Nephron progenitor cell (in vitro differentiated cells): ENCODE results near the gene ABCF3.

Experiments
- DNase-seq: peaks from one replicate; pipeline ENCODE4 v3.0.0; 2021
- H3K27ac Mint-ChIP-seq: 2 replicates; pipeline ENCODE4 v1.8.0; 2021; ENCODE audit warnings: mild to moderate bottlenecking, moderate library complexity, mixed read lengths
- H3K27me3 Mint-ChIP-seq: 2 replicates; pipeline ENCODE4 v1.8.0; 2021; ENCODE audit warnings: mild to moderate bottlenecking, low read depth, mixed read lengths; ENCODE audit not compliant: poor library complexity
- H3K36me3 Mint-ChIP-seq: 2 replicates; pipeline ENCODE4 v1.8.0; 2021; ENCODE audit warnings: low read depth, mixed read lengths
- H3K4me1 Mint-ChIP-seq: 2 replicates; pipeline ENCODE4 v1.8.0; 2021; ENCODE audit warnings: mixed read lengths
- H3K4me3 Mint-ChIP-seq: 2 replicates; pipeline ENCODE4 v1.8.0; 2021; ENCODE audit warnings: mild to moderate bottlenecking, moderate library complexity, mixed read lengths
- H3K9me3 Mint-ChIP-seq: 2 replicates; pipeline ENCODE4 v1.8.0; 2021; ENCODE audit warnings: mild to moderate bottlenecking, moderate library complexity, mixed read lengths
- TF ChIP-seq, protein P1 (sequence below): fragments of 200-600 bp; sonication (generic); IDR thresholded peaks from 2 replicates; pipeline ENCODE4 v1.5.0; 2021; ENCODE audit warnings: antibody characterized with exemption

Gene ABCF3

DNA sequence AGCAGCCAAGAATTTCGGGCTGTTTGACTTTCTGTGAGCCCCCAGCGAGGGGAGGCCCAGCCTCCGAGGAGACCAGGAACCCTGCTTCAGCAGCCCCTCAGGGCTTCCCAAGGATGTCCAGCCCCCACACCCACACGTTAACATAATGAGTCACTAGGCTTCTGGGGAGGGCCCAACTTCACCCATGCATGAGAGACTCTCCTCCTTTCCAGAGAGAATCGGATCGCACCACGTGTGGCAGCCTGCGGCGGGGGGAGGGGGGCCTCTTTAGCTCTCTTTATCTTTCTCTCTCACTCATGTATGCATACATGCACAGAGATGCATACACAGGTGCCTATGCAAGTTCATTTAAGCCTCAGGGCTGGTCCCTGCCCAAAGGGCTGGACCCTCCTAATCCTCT, 14.4 kb upstream of the ABCF3 start:
- peaks cover 38% of the 10 kb centered on the region for H3K36me3 Mint-ChIP-seq
- H3K27ac Mint-ChIP-seq = peak overlapping the region; percentile 92
- H3K27me3 Mint-ChIP-seq = peaks cover 4% of the 10 kb centered on the region
- DNase-seq = no peak
- H3K4me1 Mint-ChIP-seq = peaks cover 28% of the 10 kb centered on the region
- TF ChIP-seq, protein P1, sequence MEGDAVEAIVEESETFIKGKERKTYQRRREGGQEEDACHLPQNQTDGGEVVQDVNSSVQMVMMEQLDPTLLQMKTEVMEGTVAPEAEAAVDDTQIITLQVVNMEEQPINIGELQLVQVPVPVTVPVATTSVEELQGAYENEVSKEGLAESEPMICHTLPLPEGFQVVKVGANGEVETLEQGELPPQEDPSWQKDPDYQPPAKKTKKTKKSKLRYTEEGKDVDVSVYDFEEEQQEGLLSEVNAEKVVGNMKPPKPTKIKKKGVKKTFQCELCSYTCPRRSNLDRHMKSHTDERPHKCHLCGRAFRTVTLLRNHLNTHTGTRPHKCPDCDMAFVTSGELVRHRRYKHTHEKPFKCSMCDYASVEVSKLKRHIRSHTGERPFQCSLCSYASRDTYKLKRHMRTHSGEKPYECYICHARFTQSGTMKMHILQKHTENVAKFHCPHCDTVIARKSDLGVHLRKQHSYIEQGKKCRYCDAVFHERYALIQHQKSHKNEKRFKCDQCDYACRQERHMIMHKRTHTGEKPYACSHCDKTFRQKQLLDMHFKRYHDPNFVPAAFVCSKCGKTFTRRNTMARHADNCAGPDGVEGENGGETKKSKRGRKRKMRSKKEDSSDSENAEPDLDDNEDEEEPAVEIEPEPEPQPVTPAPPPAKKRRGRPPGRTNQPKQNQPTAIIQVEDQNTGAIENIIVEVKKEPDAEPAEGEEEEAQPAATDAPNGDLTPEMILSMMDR = no peak
- H3K4me3 Mint-ChIP-seq = no peak overlapping the region
- no peaks in the 10 kb centered on the region for H3K9me3 Mint-ChIP-seq

DNA sequence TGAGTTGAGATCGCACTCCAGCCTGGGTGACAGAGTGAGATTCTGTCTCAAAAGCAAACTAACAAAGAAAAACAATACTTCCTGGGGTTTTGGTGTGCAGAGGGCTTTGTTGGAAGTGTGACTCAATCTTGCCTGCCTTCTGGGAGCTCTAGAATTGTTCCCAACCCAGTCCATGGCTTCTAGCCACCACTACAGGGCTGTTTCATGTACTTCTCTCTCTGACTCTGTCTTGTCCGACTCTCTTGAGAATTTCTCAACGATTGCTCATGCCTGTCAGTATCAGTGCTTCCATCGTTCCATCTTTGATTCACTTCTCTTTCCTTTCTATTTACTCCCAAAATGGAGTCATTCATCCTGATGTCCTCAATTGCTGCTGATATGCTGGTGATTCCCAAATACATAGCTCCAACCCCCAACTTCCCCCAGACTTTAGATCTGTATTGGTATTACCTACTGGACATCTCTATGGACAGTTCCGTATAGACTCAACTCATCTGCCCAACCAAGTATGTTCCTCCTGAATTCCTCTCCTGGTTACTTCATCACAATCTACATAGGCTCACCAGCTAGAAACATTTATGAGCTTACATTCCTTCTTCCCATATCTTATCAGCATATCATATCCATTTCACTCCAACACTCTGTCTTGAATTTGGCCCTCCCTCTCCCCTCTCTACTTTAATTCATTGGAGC, 13.2 kb upstream of the ABCF3 start:
- TF ChIP-seq, protein P1 = no peak
- Mint-ChIP-seq H3K36me3 (peaks cover 31% of the 10 kb centered on the region), H3K27ac (no peak overlapping the region), H3K4me1 (peaks cover 41% of the 10 kb centered on the region), H3K9me3 (no peaks in the 10 kb centered on the region), H3K4me3 (no peak overlapping the region), H3K27me3 (peaks cover 4% of the 10 kb centered on the region)
- DNase-seq = no peak

DNA sequence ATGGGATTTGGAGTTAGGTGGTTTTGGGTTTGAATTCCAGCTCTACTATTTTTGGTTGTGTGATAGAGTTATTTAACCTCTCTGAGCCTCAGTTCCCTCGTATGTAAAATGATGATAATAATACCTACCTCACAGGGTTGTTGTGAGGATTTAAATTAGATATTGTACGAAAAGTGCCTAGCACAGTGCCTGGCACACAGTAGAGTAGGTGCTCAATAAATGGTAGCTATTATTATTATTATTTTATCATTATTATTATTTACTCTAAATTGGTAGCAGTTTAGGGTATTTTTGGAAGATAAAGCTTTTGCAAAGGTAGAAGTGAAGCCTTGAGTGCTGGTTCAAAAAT, 12.7 kb upstream of the ABCF3 start:
- Mint-ChIP-seq H3K27me3 (peaks cover 4% of the 10 kb centered on the region), H3K4me3 (no peak overlapping the region), H3K36me3 (peaks cover 35% of the 10 kb centered on the region), H3K27ac (peak overlapping the region; percentile 51), H3K9me3 (no peaks in the 10 kb centered on the region), H3K4me1 (peaks cover 46% of the 10 kb centered on the region)
- DNase-seq = no peak
- TF ChIP-seq, protein P1 = no peak

DNA sequence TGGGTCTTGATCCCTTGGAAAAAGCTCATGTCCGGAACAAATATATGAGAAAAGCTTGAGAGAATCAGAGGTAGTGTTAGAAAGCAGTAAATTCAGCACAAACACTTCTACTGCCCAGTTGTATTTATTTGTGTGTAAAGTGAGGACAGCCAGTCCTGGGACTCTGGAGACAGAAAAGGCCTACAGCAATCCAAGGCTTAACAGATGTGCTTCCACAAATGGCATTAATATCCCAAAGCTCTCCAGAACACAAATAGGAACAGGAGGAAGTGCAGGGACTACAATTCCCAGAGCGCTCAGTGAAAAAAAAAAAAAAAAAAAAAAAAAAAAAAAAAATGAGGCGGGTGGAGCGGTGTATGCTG, 11.7 kb upstream of the ABCF3 start:
- TF ChIP-seq, protein P1 = no peak
- Mint-ChIP-seq H3K9me3 (no peaks in the 10 kb centered on the region), H3K4me1 (peaks cover 47% of the 10 kb centered on the region), H3K4me3 (peak overlapping the region; percentile 99), H3K36me3 (peaks cover 38% of the 10 kb centered on the region), H3K27me3 (peaks cover 4% of the 10 kb centered on the region), H3K27ac (no peak overlapping the region)
- no peak for DNase-seq

DNA sequence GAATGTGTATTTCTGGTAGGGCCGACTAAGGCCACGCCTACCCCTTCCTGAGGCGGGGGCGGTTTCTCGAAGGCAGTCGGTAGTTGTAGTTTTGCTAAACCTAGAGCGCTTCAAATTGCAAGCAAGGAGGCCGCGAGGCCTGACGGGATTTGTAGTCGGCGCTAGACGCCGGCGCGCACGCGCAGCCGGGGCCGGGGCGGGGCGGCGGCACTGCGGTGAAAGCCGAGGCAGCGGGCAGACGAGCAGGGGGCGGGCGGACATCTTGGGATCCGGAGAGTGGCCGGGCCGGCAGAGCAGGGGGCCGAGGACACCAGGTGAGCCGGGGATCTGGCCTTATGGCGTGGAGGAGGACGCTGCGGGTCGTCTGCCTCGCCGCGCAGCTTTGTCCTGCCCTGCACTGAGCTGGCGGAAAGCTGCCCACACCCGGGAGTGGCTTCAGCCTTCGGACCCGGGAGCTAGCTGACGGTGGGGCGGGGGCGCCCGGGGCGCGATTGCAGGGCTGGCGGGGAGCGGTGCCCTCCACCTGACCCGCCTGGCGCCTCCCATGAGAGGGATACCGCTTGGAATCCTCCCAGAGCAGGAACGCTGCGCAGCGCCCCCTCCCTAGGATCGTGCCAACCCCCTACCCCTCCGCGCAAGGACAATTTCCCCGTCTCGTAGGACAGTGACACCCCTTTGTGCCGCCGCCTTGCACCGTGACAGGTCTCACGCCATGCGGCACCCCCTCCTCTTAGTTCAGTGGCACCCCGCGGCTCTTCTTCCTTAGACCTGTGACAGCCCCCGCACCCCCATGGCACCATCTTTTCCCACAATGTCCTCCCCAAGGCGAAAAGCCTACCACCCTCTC, 11.1 kb upstream of the ABCF3 start, which contains the start of gene AP2M1:
Gene AP2M1 (plus strand): TSS at position 210 of the 847 bp plus-strand sequence. CDS start 2,139 bp downstream, outside the sequence.
- H3K27me3 Mint-ChIP-seq = peaks cover 4% of the 10 kb centered on the region
- peak within 1 kb of the TSS; percentile 99 for H3K4me3 Mint-ChIP-seq
- H3K27ac Mint-ChIP-seq = peak within 1 kb of the TSS; percentile 98
- no peaks in the 10 kb centered on the region for H3K9me3 Mint-ChIP-seq
- H3K4me1 Mint-ChIP-seq = peaks cover 47% of the 10 kb centered on the region
- H3K36me3 Mint-ChIP-seq = peaks cover 42% of the 10 kb centered on the region
- DNase-seq = peak; percentile 98
- TF ChIP-seq, protein P1 = no peak
